ACC112 (cell line): ENCODE data around the gene TUSC1.
"Not testable (repeated sequence)": the region's sequence is repeated elsewhere in the genome, so short reads cannot be mapped to it uniquely, and the experiment has no call there.

Experiments
- H2AFZ ChIP-seq: fragments of 200-600 bp; sonication (generic); one replicate; pipeline ENCODE4 v1.6.0; 2017; ENCODE audit warnings: antibody characterized with exemption, low read length; ENCODE audit not compliant: unreplicated experiment
- H3K27ac ChIP-seq: fragments of 200-600 bp; sonication (generic); 2 replicates; pipeline ENCODE4 v1.5.1; 2014; ENCODE audit warnings: low read depth, mild to moderate bottlenecking, antibody characterized with exemption, low read length, moderate library complexity
- H3K27me3 ChIP-seq: fragments of 200-600 bp; sonication (generic); 2 replicates; pipeline ENCODE4 v1.6.1; 2014; ENCODE audit warnings: mild to moderate bottlenecking, antibody characterized with exemption, low read length, moderate library complexity, mixed read lengths; ENCODE audit not compliant: insufficient read depth
- H3K36me3 ChIP-seq: fragments of 200-600 bp; sonication (generic); 2 replicates; pipeline ENCODE4 v1.6.1; 2016; ENCODE audit warnings: mild to moderate bottlenecking, antibody characterized with exemption, low read length, moderate library complexity, mixed read lengths; ENCODE audit not compliant: insufficient read depth
- H3K4me1 ChIP-seq: fragments of 200-600 bp; sonication (generic); one replicate; pipeline ENCODE4 v1.6.1; 2016; ENCODE audit warnings: low read length, mixed read lengths; ENCODE audit not compliant: insufficient read depth, unreplicated experiment, control insufficient read depth
- H3K4me3 ChIP-seq: fragments of 200-600 bp; sonication (generic); 2 replicates; pipeline ENCODE4 v1.5.1; 2014; ENCODE audit warnings: mild to moderate bottlenecking, low read depth, low read length
- H3K79me2 ChIP-seq: fragments of 200-600 bp; sonication (generic); one replicate; pipeline ENCODE4 v1.6.0; 2016; ENCODE audit warnings: low read length; ENCODE audit not compliant: control insufficient read depth, unreplicated experiment, insufficient read depth

TUSC1 gene

GRCh38 chr9:25684321-25684720 is 6.1 kb upstream of the TUSC1 start:
- H3K27ac ChIP-seq, result no peak overlapping the region
- peaks cover 16% of the 10 kb centered on the region for H3K4me1 ChIP-seq
- no peaks in the 10 kb centered on the region for H3K27me3 ChIP-seq
- no peak overlapping the region for H2AFZ ChIP-seq
- no peak overlapping the region for H3K4me3 ChIP-seq
- H3K36me3 ChIP-seq, result no peaks in the 10 kb centered on the region
- no peaks in the 10 kb centered on the region for H3K79me2 ChIP-seq

- Histone ChIP-seq H3K79me2 (no peaks in the 10 kb centered on the region), H3K4me3 (0 out of 2 replicates have a peak overlapping the region, but pooled peaks have one; percentile 6), H3K36me3 (no peaks in the 10 kb centered on the region), H3K27me3 (no peaks in the 10 kb centered on the region), H3K27ac (peak overlapping the region; percentile 39), H2AFZ (no peak overlapping the region), H3K4me1 (peaks cover 22% of the 10 kb centered on the region)
Measured at GRCh38 chr9:25681266-25681665, 3.0 kb upstream of the TUSC1 start.

GRCh38 chr9:25678846-25679360 is 659 bp upstream of the TUSC1 start:
- Histone ChIP-seq H3K4me3 (peak overlapping the region; percentile 99), H2AFZ (peak overlapping the region; percentile 98)

GRCh38 chr9:25677301-25678146 is 720 bp downstream of the TUSC1 start:
- Histone ChIP-seq H2AFZ (peak overlapping the region; percentile 98), H3K36me3 (no peaks in the 10 kb centered on the region), H3K27ac (peak overlapping the region; percentile 97), H3K4me3 (peak overlapping the region; percentile 99), H3K4me1 (peaks cover 22% of the 10 kb centered on the region), H3K27me3 (no peaks in the 10 kb centered on the region), H3K79me2 (no peaks in the 10 kb centered on the region)

More at GRCh38 chr9:25678846-25679360, 659 bp upstream of the TUSC1 start:
- Histone ChIP-seq H3K27ac (peak overlapping the region; percentile 97), H3K4me1 (peaks cover 22% of the 10 kb centered on the region), H3K79me2 (no peaks in the 10 kb centered on the region), H3K36me3 (no peaks in the 10 kb centered on the region), H3K27me3 (no peaks in the 10 kb centered on the region)

- not testable (repeated sequence) for H3K27me3 ChIP-seq, H2AFZ ChIP-seq, H3K4me3 ChIP-seq, H3K79me2 ChIP-seq, H3K36me3 ChIP-seq, H3K27ac ChIP-seq
- peaks cover 11% of the 10 kb centered on the region for H3K4me1 ChIP-seq
Measured at GRCh38 chr9:25675858-25676257, 2.4 kb downstream of the TUSC1 start.

GRCh38 chr9:25658571-25658970 is 19.7 kb downstream of the TUSC1 start:
- Histone ChIP-seq H3K27me3 (no peaks in the 10 kb centered on the region), H3K4me3 (no peak overlapping the region), H3K36me3 (no peaks in the 10 kb centered on the region), H3K27ac (no peak overlapping the region), H2AFZ (no peak overlapping the region), H3K79me2 (no peaks in the 10 kb centered on the region), H3K4me1 (no peaks in the 10 kb centered on the region)

- H3K27ac ChIP-seq, result no peak overlapping the region
- H3K79me2 ChIP-seq, result no peaks in the 10 kb centered on the region
- no peak overlapping the region for H2AFZ ChIP-seq
- no peaks in the 10 kb centered on the region for H3K36me3 ChIP-seq
- H3K4me3 ChIP-seq, result no peak overlapping the region
- H3K4me1 ChIP-seq, result no peaks in the 10 kb centered on the region
- no peaks in the 10 kb centered on the region for H3K27me3 ChIP-seq
Measured at GRCh38 chr9:25654417-25654816, 23.8 kb downstream of the TUSC1 start.

- Histone ChIP-seq H2AFZ (peak overlapping the region; percentile 35), H3K4me3 (peak overlapping the region; percentile 46), H3K79me2 (no peaks in the 10 kb centered on the region), H3K27me3 (no peaks in the 10 kb centered on the region), H3K36me3 (no peaks in the 10 kb centered on the region), H3K27ac (no peak overlapping the region), H3K4me1 (no peaks in the 10 kb centered on the region)
Measured at GRCh38 chr9:25648116-25648515, 30.1 kb downstream of the TUSC1 start.

GRCh38 chr9:25636026-25636425 is 42.2 kb downstream of the TUSC1 start:
- no peaks in the 10 kb centered on the region for H3K36me3 ChIP-seq
- no peak overlapping the region for H2AFZ ChIP-seq
- no peaks in the 10 kb centered on the region for H3K79me2 ChIP-seq
- no peak overlapping the region for H3K27ac ChIP-seq
- no peaks in the 10 kb centered on the region for H3K4me1 ChIP-seq
- no peak overlapping the region for H3K4me3 ChIP-seq
- no peaks in the 10 kb centered on the region for H3K27me3 ChIP-seq

GRCh38 chr9:25629231-25629630 is 49.0 kb downstream of the TUSC1 start:
- Histone ChIP-seq H2AFZ (no peak overlapping the region), H3K79me2 (no peaks in the 10 kb centered on the region), H3K36me3 (no peaks in the 10 kb centered on the region)

More at GRCh38 chr9:25629231-25629630, 49.0 kb downstream of the TUSC1 start:
- no peak overlapping the region for H3K4me3 ChIP-seq
- H3K4me1 ChIP-seq, result no peaks in the 10 kb centered on the region
- H3K27ac ChIP-seq, result no peak overlapping the region
- H3K27me3 ChIP-seq, result no peaks in the 10 kb centered on the region
